Measurements from ENCODE around the gene OTOP2.

Gene OTOP2

DNA sequence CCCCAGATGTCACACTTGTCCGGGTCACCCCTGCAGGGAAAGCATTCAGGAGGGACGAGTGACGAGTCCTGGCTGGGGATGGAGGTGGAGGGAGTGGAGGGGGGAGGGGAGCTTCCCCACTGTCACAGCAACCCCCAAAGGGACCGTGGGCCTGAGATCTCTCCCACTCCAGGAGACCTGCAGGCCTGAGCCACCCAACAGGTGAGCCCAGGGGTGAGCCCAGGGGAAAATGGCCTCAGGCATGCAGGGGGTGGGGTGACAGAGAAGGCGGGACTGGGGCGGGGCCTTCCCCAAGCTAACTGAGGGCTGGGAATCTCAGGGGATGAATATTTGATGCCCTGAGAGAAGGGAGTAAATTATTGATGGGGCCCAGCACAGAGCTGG, 3.4 kb upstream of the OTOP2 start:
- TF ChIP-seq, protein P1, sequence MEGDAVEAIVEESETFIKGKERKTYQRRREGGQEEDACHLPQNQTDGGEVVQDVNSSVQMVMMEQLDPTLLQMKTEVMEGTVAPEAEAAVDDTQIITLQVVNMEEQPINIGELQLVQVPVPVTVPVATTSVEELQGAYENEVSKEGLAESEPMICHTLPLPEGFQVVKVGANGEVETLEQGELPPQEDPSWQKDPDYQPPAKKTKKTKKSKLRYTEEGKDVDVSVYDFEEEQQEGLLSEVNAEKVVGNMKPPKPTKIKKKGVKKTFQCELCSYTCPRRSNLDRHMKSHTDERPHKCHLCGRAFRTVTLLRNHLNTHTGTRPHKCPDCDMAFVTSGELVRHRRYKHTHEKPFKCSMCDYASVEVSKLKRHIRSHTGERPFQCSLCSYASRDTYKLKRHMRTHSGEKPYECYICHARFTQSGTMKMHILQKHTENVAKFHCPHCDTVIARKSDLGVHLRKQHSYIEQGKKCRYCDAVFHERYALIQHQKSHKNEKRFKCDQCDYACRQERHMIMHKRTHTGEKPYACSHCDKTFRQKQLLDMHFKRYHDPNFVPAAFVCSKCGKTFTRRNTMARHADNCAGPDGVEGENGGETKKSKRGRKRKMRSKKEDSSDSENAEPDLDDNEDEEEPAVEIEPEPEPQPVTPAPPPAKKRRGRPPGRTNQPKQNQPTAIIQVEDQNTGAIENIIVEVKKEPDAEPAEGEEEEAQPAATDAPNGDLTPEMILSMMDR (IDR thresholded peaks at IDR 0.05; ENCODE audit: low read depth, low read length) = no peak
- H3K4me3 ChIP-seq (ENCODE audit: low read depth, low read length) = no peak overlapping the region
- in situ Hi-C loops (cut with HindIII; ENCODE audit: low sequenced_read_pairs) = no loop called here
- DNase-seq (ENCODE audit: low read depth, low spot score) = no peak

DNA sequence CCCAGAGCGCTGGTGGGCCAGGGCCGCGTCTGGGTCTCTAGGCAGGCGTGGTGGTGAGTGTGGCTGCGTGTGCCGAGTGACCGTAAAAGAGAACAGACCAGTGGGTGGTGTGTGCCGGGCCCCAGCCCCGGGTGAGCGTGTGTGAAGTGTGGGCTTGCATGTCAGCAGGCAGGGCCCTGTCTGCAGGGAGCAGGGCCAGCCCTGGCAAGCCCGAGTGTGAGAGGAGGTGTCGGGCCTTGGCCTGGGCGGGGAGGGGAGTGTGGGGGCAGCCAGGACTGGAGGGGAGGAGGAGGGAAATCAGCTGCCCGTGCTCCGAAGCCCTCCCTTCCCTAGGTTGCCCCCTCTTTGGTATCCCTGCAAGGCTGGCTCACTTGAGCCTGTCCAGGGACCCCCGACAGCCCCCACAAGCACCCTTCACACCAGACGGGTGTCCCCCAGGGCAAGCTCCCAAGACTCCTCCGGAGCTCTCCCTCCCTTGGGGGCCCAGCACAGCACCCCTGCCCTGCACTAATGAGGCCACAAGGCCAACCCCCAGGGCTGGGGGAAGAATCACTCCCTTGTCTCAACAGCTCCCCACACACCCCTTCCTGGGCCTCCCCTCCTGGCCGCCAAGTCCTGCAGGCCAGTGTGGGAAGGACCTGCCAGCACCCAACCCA, 2.9 kb upstream of the OTOP2 start:
- in situ Hi-C loops (cut with HindIII; ENCODE audit: low sequenced_read_pairs) = no loop called here
- DNase-seq (ENCODE audit: low read depth, low spot score) = no peak
- TF ChIP-seq, protein P1 (IDR thresholded peaks at IDR 0.05; ENCODE audit: low read depth, low read length) = no peak
- H3K4me3 ChIP-seq (ENCODE audit: low read depth, low read length) = no peak overlapping the region

DNA sequence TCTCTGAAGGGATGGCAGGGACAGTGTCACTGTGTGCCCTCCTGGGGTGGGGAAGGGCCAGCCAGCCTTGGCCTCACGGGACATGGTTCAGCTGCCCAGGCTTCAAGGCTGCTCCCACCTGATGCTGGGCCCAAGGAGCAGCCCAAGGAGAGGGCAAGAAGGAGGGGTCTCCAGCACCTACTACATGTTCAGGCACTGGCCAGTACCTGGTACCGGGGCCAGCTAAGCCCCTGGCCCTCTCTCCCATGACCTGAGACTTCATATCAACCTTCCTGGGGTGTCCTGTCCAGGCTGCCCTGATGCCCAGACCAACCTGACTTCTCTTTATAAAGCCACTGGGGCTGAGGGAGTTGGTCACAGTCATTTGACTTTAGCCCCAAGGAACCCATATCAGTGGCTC, 2.3 kb upstream of the OTOP2 start:
- no peak for DNase-seq (ENCODE audit: low read depth, low spot score)
- TF ChIP-seq, protein P1 (IDR thresholded peaks at IDR 0.05; ENCODE audit: low read depth, low read length) = no peak
- no peak overlapping the region for H3K4me3 ChIP-seq (ENCODE audit: low read depth, low read length)
- in situ Hi-C loops (cut with HindIII; ENCODE audit: low sequenced_read_pairs) = no loop called here

DNA sequence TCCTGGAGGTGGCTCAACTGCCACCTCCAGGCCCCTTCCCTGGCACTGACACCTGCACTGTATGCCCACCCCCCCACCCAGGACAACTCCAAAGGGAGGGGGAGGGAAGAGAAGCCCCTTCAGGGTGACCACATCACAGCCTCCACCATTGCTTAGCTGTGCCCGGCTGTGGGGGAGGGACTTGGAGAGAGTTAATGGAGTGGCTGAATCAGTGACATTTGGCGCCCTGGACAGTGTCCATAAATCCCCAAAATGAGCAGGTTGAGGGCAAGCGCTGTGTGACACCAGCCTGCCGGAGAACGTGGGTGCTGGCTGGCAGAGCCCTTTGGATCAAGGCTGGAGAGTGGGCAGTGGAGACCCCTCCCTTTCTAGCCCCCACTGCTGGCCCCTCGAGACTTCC, 1.9 kb upstream of the OTOP2 start:
- TF ChIP-seq, protein P1 (IDR thresholded peaks at IDR 0.05; ENCODE audit: low read depth, low read length) = no peak
- in situ Hi-C loops (cut with HindIII; ENCODE audit: low sequenced_read_pairs) = no loop called here
- no peak overlapping the region for H3K4me3 ChIP-seq (ENCODE audit: low read depth, low read length)
- DNase-seq (ENCODE audit: low read depth, low spot score) = no peak

DNA sequence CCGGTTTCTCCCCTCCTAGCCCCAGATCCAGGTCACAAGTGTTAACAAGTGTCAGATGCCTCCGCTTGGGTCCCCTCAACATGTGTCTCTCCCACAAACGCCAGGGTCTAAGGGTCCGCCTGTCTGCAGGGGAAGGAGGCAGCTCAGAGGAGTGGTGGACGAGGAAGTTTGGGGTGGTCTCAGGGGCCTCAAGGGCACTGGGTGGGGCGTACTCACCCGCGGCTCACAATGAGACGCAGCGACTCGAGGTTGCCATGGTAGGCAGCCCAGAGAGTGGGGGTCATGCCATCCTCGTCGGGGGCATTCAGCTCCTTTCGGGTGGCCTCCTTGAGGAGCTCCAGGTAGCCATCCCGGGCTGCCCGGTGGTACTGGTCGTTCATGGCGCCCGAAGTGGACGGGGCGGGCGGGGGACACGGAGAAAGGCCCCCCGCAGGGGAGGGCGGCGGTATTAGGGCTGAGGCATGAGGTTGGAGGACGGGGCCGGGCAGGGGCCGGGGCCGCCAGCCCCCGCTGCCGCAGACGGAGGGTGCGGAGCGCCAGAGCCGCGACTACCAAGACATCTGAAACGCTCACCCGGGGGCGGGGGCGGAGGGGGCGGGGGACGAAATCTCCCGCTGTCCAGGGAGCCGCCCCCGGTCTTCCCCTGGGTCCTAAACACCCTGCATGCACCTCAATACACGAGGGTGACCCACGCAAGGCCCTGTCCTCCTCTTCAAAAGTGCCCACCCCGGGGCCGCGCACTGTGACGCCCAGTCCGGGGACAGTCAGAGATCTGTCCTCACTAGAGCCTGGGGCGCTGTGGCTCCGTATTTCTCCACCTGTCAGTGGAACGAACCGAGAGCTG, 1.2 kb upstream of the OTOP2 start, which contains the start of gene USH1G:
Gene USH1G, minus strand, starts transcription at position 562 of the 844 bp plus-strand sequence. Its CDS starts 182 bp downstream, at position 380.
- H3K4me3 ChIP-seq (ENCODE audit: low read depth, low read length) = peak within 1 kb of the TSS; percentile 12
- no peak for DNase-seq (ENCODE audit: low read depth, low spot score)
- in situ Hi-C loops (cut with HindIII; ENCODE audit: low sequenced_read_pairs) = no loop called here

DNA sequence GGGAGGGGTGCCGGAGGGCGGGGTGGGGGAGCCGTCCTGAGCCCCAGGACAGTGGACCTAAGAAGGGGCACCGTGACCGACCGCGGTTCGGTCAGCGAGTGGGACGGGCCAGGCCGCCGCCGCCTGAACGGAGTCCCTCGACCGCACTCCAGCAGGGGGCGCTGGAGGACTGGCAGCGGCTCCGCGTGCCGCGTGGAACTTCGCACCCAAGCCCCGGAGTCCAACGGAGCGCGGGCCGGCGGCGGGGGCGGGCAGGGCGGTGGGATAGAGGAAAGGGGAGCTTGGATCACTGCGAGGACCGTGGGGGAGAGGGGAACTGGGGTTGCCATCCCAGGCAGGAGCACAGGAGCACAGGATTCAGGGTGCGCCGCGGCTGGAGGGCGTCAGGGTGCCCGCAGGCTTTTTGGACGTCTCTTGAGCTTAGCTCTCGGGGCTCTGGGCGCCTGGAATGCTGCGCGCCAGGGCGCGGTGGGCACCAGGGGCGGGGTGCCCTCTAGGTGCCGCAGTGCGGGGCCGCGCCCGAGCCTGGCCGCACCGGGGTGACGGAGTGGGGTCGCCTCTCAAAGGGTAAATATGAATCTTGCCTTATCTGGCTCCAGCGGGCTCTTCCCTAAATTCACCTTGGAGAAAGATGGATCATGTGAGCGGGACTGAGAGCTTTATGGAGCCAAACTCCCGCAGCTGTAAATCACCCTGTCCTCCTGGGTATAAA, 379 bp upstream of the OTOP2 start:
- peak overlapping the region; percentile 12 for H3K4me3 ChIP-seq (ENCODE audit: low read depth, low read length)
- TF ChIP-seq, protein P1 (IDR thresholded peaks at IDR 0.05; ENCODE audit: low read depth, low read length) = peak; percentile 66
- in situ Hi-C loops (cut with HindIII; ENCODE audit: low sequenced_read_pairs) = no loop called here
- peak; percentile 8 for DNase-seq (ENCODE audit: low read depth, low spot score)

More for the DNA sequence above, 1.2 kb upstream of the OTOP2 start, which contains the start of gene USH1G:
- TF ChIP-seq, protein P1 (IDR thresholded peaks at IDR 0.05; ENCODE audit: low read depth, low read length) = no peak

Data from astrocyte of the spinal cord (primary cell).